HepG2 (cell line): ENCODE data around the gene ZNF451. TPM values are rescaled to one million over a fixed set of nuclear protein-coding genes. Genes with fewer than 3 reads are reported as not detected.

Experiments
- BCL6 ChIP-seq: IDR thresholded peaks from 2 replicates; pipeline ENCODE4 v1.6.1; 2016; ENCODE audit warnings: missing genetic modification reagents, missing compliant biosample characterization
- LBX2 ChIP-seq: sonication (generic); formaldehyde crosslinking; IDR thresholded peaks from 2 replicates; pipeline ENCODE4 v1.5.0; 2020; ENCODE audit warnings: missing genetic modification reagents, mild to moderate bottlenecking, borderline replicate concordance
- POGZ ChIP-seq: sonication (generic); formaldehyde crosslinking; IDR thresholded peaks from 2 replicates; pipeline ENCODE4 v1.4.0; 2020; ENCODE audit warnings: mild to moderate bottlenecking, missing genetic modification reagents
- SP5 ChIP-seq: IDR thresholded peaks from 2 replicates; pipeline ENCODE4 v1.6.1; 2016; ENCODE audit warnings: low read depth, borderline replicate concordance
- SRSF9 ChIP-seq: fragments of 200-400 bp; formaldehyde crosslinking; IDR thresholded peaks from 2 replicates; pipeline ENCODE4 v1.6.1; 2018; ENCODE audit warnings: borderline replicate concordance, mild to moderate bottlenecking, low read depth, low read length; ENCODE audit not compliant: insufficient read depth, poor library complexity, severe bottlenecking
- TCF7 ChIP-seq: sonication (generic); IDR thresholded peaks from 2 replicates; pipeline ENCODE4 v1.6.1; 2016; ENCODE audit warnings: antibody characterized with exemption, low read depth
- ZBTB26 ChIP-seq: IDR thresholded peaks from 2 replicates; pipeline ENCODE4 v1.6.1; 2016; ENCODE audit warnings: missing compliant biosample characterization, missing genetic modification reagents, borderline replicate concordance
- ZFP82 ChIP-seq: sonication (generic); formaldehyde crosslinking; IDR thresholded peaks from 2 replicates; pipeline ENCODE4 v1.5.1; 2020; ENCODE audit warnings: mild to moderate bottlenecking, missing genetic modification reagents, borderline replicate concordance
- ZNF296 ChIP-seq: sonication (generic); formaldehyde crosslinking; conservative IDR thresholded peaks from 2 replicates; pipeline ENCODE4 v1.5.0; 2020; ENCODE audit warnings: mild to moderate bottlenecking, missing genetic modification reagents
- ZNF318 ChIP-seq: sonication (generic); formaldehyde crosslinking; IDR thresholded peaks from 2 replicates; pipeline ENCODE4 v1.4.0; 2020; ENCODE audit warnings: mild to moderate bottlenecking, missing genetic modification reagents
- ZNF329 ChIP-seq: sonication (generic); formaldehyde crosslinking; IDR thresholded peaks from 2 replicates; pipeline ENCODE4 v1.9.0; 2021; ENCODE audit warnings: low read depth, mild to moderate bottlenecking, missing genetic modification reagents
- polyA plus RNA-seq, 8 experiments: library from polyadenylated mRNA; depleted of rRNA in 3 of 8; stranded (reverse) in 7 of 8; unstranded in 1 of 8; fragments of >200 nt; fragmentation: Illumina TruSeq in 4 of 8; extraction: Trizol in 4 of 8; gene quantifications; 2 replicates each; pipeline versions ENCODE4 v1.2.1 to v1.2.3, GENCODE V29; 2011 to 2016; ENCODE audit warnings: low read depth in 4 of 8, missing spikeins in 1 of 8, mixed read lengths in 1 of 8; ENCODE audit not compliant: insufficient read depth in 1 of 8
- total RNA-seq, 5 experiments: library from RNA; depleted of rRNA; stranded (reverse); fragments of >200 nt; fragmentation: Illumina TruSeq; extraction: Trizol; gene quantifications; 2 replicates each; pipeline ENCODE4 v1.2.3, GENCODE V29; 2016; ENCODE audit warnings: low read depth in 1 of 5
- TF ChIP-seq, protein P1 (sequence below): sonication (generic); formaldehyde crosslinking; conservative IDR thresholded peaks from 2 replicates; pipeline ENCODE4 v1.5.0; 2020; ENCODE audit warnings: missing genetic modification reagents
- TF ChIP-seq, protein P2 (sequence below): sonication (generic); formaldehyde crosslinking; IDR thresholded peaks from 2 replicates; pipeline ENCODE4 v1.4.0; 2020; ENCODE audit warnings: missing genetic modification reagents, borderline replicate concordance

Gene ZNF451
- total and polyA plus RNA-seq, 2 of the 13 experiments (the other 11 are each of a cell fraction or from before 2014, with no cell fraction given), result 32.1 to 65.7 TPM

GRCh38 chr6:57089687-57090457 lies at the start of gene ZNF451 (continued):
- peak; percentile 32; the same call in 1 of the 2 replicates for TF ChIP-seq ZNF318 (CRISPR knock-in tag)
- TF ChIP-seq, protein P1, sequence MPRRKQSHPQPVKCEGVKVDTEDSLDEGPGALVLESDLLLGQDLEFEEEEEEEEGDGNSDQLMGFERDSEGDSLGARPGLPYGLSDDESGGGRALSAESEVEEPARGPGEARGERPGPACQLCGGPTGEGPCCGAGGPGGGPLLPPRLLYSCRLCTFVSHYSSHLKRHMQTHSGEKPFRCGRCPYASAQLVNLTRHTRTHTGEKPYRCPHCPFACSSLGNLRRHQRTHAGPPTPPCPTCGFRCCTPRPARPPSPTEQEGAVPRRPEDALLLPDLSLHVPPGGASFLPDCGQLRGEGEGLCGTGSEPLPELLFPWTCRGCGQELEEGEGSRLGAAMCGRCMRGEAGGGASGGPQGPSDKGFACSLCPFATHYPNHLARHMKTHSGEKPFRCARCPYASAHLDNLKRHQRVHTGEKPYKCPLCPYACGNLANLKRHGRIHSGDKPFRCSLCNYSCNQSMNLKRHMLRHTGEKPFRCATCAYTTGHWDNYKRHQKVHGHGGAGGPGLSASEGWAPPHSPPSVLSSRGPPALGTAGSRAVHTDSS (CRISPR knock-in tag), result no peak
- TF ChIP-seq SP5 (CRISPR knock-in tag), result peak; percentile 85; the same call in 1 of the 2 replicates
- TF ChIP-seq ZNF296 (CRISPR knock-in tag), result no peak
- no peak; the same call in 1 of the 2 replicates for TF ChIP-seq LBX2
- TF ChIP-seq ZBTB26 (CRISPR knock-in tag), result peak; percentile 80
- TF ChIP-seq ZNF329, result peak; percentile 63; the same call in 1 of the 2 replicates
- TF ChIP-seq TCF7, result peak; percentile 77
- TF ChIP-seq, protein P2, sequence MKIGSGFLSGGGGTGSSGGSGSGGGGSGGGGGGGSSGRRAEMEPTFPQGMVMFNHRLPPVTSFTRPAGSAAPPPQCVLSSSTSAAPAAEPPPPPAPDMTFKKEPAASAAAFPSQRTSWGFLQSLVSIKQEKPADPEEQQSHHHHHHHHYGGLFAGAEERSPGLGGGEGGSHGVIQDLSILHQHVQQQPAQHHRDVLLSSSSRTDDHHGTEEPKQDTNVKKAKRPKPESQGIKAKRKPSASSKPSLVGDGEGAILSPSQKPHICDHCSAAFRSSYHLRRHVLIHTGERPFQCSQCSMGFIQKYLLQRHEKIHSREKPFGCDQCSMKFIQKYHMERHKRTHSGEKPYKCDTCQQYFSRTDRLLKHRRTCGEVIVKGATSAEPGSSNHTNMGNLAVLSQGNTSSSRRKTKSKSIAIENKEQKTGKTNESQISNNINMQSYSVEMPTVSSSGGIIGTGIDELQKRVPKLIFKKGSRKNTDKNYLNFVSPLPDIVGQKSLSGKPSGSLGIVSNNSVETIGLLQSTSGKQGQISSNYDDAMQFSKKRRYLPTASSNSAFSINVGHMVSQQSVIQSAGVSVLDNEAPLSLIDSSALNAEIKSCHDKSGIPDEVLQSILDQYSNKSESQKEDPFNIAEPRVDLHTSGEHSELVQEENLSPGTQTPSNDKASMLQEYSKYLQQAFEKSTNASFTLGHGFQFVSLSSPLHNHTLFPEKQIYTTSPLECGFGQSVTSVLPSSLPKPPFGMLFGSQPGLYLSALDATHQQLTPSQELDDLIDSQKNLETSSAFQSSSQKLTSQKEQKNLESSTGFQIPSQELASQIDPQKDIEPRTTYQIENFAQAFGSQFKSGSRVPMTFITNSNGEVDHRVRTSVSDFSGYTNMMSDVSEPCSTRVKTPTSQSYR, result no peak; the same call in 1 of the 2 replicates
- TF ChIP-seq ZFP82 (CRISPR knock-in tag), result no peak; the same call in 1 of the 2 replicates
- TF ChIP-seq SRSF9, result no peak
- TF ChIP-seq BCL6 (CRISPR knock-in tag), result peak; percentile 71
- TF ChIP-seq POGZ (CRISPR knock-in tag), result peak; percentile 94
